NCI-H345 treated with DMSO at 0.1 percent for 48 hours (cell line): ENCODE measurements around the gene FAM227B.
"Not testable (repeated sequence)": the region's sequence is repeated elsewhere in the genome, so short reads cannot be mapped to it uniquely, and the experiment has no call there.

ENCODE experiments used
- DNase-seq: peaks from one replicate; lab custom pipeline; 2025; ENCODE audit not compliant: unreplicated experiment; lab: John Stamatoyannopoulos, UW

The FAM227B gene

GRCh38 chr15:49441356-49441755 lies 179.3 kb downstream of the FAM227B start:
- DNase-seq = no peak

- no peak for DNase-seq
Measured at GRCh38 chr15:49439678-49440395, 180.8 kb downstream of the FAM227B start.

- DNase-seq = no peak
Measured at GRCh38 chr15:49438962-49439631, 181.5 kb downstream of the FAM227B start.

GRCh38 chr15:49436751-49437150 lies 183.9 kb downstream of the FAM227B start:
- no peak for DNase-seq

GRCh38 chr15:49435174-49435573 lies 185.4 kb downstream of the FAM227B start:
- no peak for DNase-seq

GRCh38 chr15:49430046-49430445 lies 190.6 kb downstream of the FAM227B start:
- DNase-seq = no peak

- no peak for DNase-seq
Measured at GRCh38 chr15:49428409-49429095, 192.1 kb downstream of the FAM227B start.

- DNase-seq = no peak
Measured at GRCh38 chr15:49427372-49427771, 193.2 kb downstream of the FAM227B start.

- DNase-seq = no peak
Measured at GRCh38 chr15:49424954-49425353, 195.7 kb downstream of the FAM227B start.

GRCh38 chr15:49423901-49424550 lies 196.6 kb downstream of the FAM227B start:
- no peak for DNase-seq

- no peak for DNase-seq
Measured at GRCh38 chr15:49423021-49423420, 197.6 kb downstream of the FAM227B start, which contains the start of gene FGF7. Gene FGF7, plus strand, starts transcription at chr15:49423242. Its CDS starts 1,056 bp downstream, at chr15:49424298.

GRCh38 chr15:49421991-49422390 lies 198.6 kb downstream of the FAM227B start:
- DNase-seq = peak; percentile 7

GRCh38 chr15:49418811-49419210 lies 201.8 kb downstream of the FAM227B start:
- no peak for DNase-seq

GRCh38 chr15:49415638-49416037 lies 205.0 kb downstream of the FAM227B start:
- no peak for DNase-seq

- DNase-seq = no peak
Measured at GRCh38 chr15:49415149-49415548, 205.5 kb downstream of the FAM227B start.

GRCh38 chr15:49412797-49413196 lies 207.8 kb downstream of the FAM227B start:
- DNase-seq = no peak

GRCh38 chr15:49410641-49411040 lies 210.0 kb downstream of the FAM227B start:
- DNase-seq = no peak

- no peak for DNase-seq
Measured at GRCh38 chr15:49406352-49407118, 214.1 kb downstream of the FAM227B start.

GRCh38 chr15:49402515-49403296 lies 217.9 kb downstream of the FAM227B start:
- not testable (repeated sequence) for DNase-seq

GRCh38 chr15:49387471-49387870 lies 233.1 kb downstream of the FAM227B start:
- DNase-seq = no peak
